ENCODE data around the gene SAP30BP. TPM values are rescaled to one million over a fixed set of nuclear protein-coding genes. Genes with fewer than 3 reads are reported as not detected.

SAP30BP gene
- polyA plus RNA-seq, 2 of the 4 experiments (the other 2 are of a cell fraction) = 103 to 139 TPM

DNA sequence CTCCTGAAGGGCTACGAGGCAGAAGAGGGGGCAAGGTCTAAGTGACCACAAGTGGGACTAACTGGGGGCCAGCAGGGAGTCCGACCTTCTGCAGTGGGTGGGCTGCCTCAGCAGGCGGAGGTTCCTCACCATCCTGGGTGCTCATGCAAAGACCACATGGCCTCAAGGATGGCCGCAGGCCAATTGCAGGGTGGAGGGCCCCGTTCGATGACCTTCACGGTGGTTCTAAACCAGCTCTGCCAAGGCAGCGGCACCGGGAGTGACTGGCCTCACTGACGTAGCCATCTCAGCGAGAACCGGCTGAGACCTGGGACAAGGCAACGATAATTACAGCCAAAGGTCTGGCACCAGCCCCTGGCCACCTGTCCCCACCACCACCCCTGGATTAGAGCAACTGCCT lies 28.2 kb upstream of the SAP30BP start:
- H3K9me3 ChIP-seq = no peaks in the 10 kb centered on the region
- no peak overlapping the region for H3K27ac ChIP-seq
- FAIRE-seq = no peak
- ATAC-seq = no peak
- POLR2A ChIA-PET = interaction anchor here (1.7 kb wide), 1 partner anchor 141 kb away, joined by 5 read pairs; no protein-coding TSS in a partner anchor
- H3K4me3 ChIP-seq = no peak overlapping the region
- TF ChIP-seq EP300 (IDR thresholded peaks at IDR 0.05) (no peak), ELK1 (IDR thresholded peaks at IDR 0.05; ENCODE audit: low read depth, low read length) (no peak), ZC3H11A (IDR thresholded peaks at IDR 0.05) (no peak), POLR2A (IDR thresholded peaks at IDR 0.05; ENCODE audit: low read length) (no peak), NPAS2 (CRISPR knock-in tag; IDR thresholded peaks at IDR 0.05; ENCODE audit: borderline replicate concordance) (no peak), FOSB (CRISPR knock-in tag; IDR thresholded peaks at IDR 0.05) (no peak), CHD2 (IDR thresholded peaks at IDR 0.05; ENCODE audit: low read length, partially characterized antibody) (no peak), RNF2 (IDR thresholded peaks at IDR 0.05; ENCODE audit: borderline replicate concordance, low read depth) (no peak), FOSL2 (IDR thresholded peaks at IDR 0.05) (no peak), FOSL2 (CRISPR knock-in tag; IDR thresholded peaks at IDR 0.05) (no peak), KDM5A (IDR thresholded peaks at IDR 0.05) (no peak), EHF (CRISPR knock-in tag; IDR thresholded peaks at IDR 0.05) (no peak), RFX5 (IDR thresholded peaks at IDR 0.05) (no peak), CEBPB (IDR thresholded peaks at IDR 0.05) (no peak), PHF8 (IDR thresholded peaks at IDR 0.05; ENCODE audit: borderline replicate concordance, low read depth) (no peak), RARB (CRISPR knock-in tag; IDR thresholded peaks at IDR 0.05) (no peak), E2F6 (IDR thresholded peaks at IDR 0.05; ENCODE audit: borderline replicate concordance, low read depth) (no peak)
- TF ChIP-seq, protein P1, sequence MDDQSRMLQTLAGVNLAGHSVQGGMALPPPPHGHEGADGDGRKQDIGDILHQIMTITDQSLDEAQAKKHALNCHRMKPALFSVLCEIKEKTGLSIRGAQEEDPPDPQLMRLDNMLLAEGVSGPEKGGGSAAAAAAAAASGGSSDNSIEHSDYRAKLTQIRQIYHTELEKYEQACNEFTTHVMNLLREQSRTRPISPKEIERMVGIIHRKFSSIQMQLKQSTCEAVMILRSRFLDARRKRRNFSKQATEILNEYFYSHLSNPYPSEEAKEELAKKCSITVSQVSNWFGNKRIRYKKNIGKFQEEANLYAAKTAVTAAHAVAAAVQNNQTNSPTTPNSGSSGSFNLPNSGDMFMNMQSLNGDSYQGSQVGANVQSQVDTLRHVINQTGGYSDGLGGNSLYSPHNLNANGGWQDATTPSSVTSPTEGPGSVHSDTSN (IDR thresholded peaks at IDR 0.05) = no peak
- peaks cover 5% of the 10 kb centered on the region for H3K4me1 ChIP-seq
- DNase-seq (ENCODE audit: low read depth in 1 of 2, low spot score in 1 of 2) = no peak
- CTCF ChIA-PET = interaction anchor here (0.9 to 51.3 kb wide), 6 partner anchors 6 to 140 kb away, joined by 3 to 2254 read pairs (median 1428); partner anchors contain the start of genes GALK1, MYO15B, RECQL5 and SAP30BP
- WGBS (ENCODE audit: missing lambda C conversion rate) = 95% methylated on average over 13 of the region's 13 CpGs
- no peak overlapping the region for H3K4me2 ChIP-seq

GRCh38 chr17:75639327-75639726 lies 27.8 kb upstream of the SAP30BP start:
- TF ChIP-seq ATOH8 (CRISPR knock-in tag; IDR thresholded peaks at IDR 0.05; ENCODE audit: low read depth) = no peak
- TF ChIP-seq EP300 (IDR thresholded peaks at IDR 0.05) = no peak
- TF ChIP-seq CBX8 (IDR thresholded peaks at IDR 0.05) = no peak
- TF ChIP-seq POLR2A (IDR thresholded peaks at IDR 0.05; ENCODE audit: low read length) = no peak
- TF ChIP-seq NPAS2 (CRISPR knock-in tag; IDR thresholded peaks at IDR 0.05; ENCODE audit: borderline replicate concordance) = no peak
- TF ChIP-seq, protein P2, sequence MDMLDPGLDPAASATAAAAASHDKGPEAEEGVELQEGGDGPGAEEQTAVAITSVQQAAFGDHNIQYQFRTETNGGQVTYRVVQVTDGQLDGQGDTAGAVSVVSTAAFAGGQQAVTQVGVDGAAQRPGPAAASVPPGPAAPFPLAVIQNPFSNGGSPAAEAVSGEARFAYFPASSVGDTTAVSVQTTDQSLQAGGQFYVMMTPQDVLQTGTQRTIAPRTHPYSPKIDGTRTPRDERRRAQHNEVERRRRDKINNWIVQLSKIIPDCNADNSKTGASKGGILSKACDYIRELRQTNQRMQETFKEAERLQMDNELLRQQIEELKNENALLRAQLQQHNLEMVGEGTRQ (IDR thresholded peaks at IDR 0.05) = no peak
- TF ChIP-seq, protein P3, sequence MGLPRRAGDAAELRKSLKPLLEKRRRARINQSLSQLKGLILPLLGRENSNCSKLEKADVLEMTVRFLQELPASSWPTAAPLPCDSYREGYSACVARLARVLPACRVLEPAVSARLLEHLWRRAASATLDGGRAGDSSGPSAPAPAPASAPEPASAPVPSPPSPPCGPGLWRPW (IDR thresholded peaks at IDR 0.05) = no peak
- no peak for TF ChIP-seq CHD2 (IDR thresholded peaks at IDR 0.05; ENCODE audit: low read length, partially characterized antibody)
- TF ChIP-seq ESRRA (IDR thresholded peaks at IDR 0.05; ENCODE audit: borderline replicate concordance, low read length) = no peak
- TF ChIP-seq HDAC2 (IDR thresholded peaks at IDR 0.05) = no peak
- no peak for TF ChIP-seq TP53 (CRISPR knock-in tag; IDR thresholded peaks at IDR 0.05)
- no peak for TF ChIP-seq ELK1 (IDR thresholded peaks at IDR 0.05; ENCODE audit: low read depth, low read length)
- TF ChIP-seq TFCP2L1 (CRISPR knock-in tag; IDR thresholded peaks at IDR 0.05) = no peak
- TF ChIP-seq EHF (CRISPR knock-in tag; IDR thresholded peaks at IDR 0.05) = no peak
- no peak for TF ChIP-seq RARB (CRISPR knock-in tag; IDR thresholded peaks at IDR 0.05)
- H3K4me2 ChIP-seq = no peak overlapping the region
- H3K9me3 ChIP-seq = no peaks in the 10 kb centered on the region
- peaks cover under 1% of the 10 kb centered on the region; the same call in 2 of the 3 replicates for H3K4me1 ChIP-seq
- H3K4me3 ChIP-seq = no peak overlapping the region
- POLR2A ChIA-PET = no interaction called here
- 97% methylated on average over 3 of the region's 3 CpGs for WGBS (ENCODE audit: missing lambda C conversion rate)
- CTCF ChIA-PET = interaction anchor here (0.6 to 51.3 kb wide), 5 partner anchors 6 to 106 kb away, joined by 3 to 2254 read pairs (median 1931); partner anchors contain the start of genes GALK1, MYO15B, RECQL5 and SAP30BP
- no peak overlapping the region; a peak in 1 of 6 replicates for H3K27ac ChIP-seq
- ATAC-seq (no peak), DNase-seq (ENCODE audit: low read depth in 1 of 2, low spot score in 1 of 2) (no peak), FAIRE-seq (no peak)

Measured in A549 (cell line).